IPS-18c (cell line): ENCODE results near the gene LPIN1.

ENCODE experiments used
- H3K4me3 ChIP-seq: 2 replicates; pipeline ENCODE4 v1.7.0; 2013; ENCODE audit warnings: low read depth, mild to moderate bottlenecking, low read length, moderate library complexity; ENCODE audit not compliant: insufficient read depth
- H3K9me3 ChIP-seq: one replicate; pipeline ENCODE4 v1.6.1; 2013; ENCODE audit warnings: mild to moderate bottlenecking, low read length, moderate library complexity; ENCODE audit not compliant: control insufficient read depth, insufficient read depth

LPIN1 gene

DNA sequence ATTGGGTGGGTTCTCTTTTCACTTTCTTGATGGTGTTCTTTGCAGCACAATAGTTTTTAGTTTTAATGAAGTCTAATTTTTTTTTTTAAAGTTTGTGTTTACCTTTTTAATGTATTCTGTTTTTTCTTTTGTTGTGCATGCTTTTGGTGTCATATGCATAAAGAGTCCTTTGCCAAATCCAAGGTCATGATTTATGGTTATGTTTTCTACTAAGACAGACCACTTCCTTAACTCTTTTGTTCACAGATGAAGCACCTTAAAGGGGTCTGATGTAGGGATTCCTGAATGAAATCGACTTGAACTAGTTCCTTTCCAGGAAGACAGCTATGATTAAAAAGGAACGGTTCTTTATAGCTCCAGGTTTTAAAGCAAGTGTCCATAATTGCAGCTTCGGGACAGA lies 23.1 kb downstream of the LPIN1 start:
- H3K4me3 ChIP-seq, result no peak overlapping the region
- H3K9me3 ChIP-seq, result no peaks in the 10 kb centered on the region

DNA sequence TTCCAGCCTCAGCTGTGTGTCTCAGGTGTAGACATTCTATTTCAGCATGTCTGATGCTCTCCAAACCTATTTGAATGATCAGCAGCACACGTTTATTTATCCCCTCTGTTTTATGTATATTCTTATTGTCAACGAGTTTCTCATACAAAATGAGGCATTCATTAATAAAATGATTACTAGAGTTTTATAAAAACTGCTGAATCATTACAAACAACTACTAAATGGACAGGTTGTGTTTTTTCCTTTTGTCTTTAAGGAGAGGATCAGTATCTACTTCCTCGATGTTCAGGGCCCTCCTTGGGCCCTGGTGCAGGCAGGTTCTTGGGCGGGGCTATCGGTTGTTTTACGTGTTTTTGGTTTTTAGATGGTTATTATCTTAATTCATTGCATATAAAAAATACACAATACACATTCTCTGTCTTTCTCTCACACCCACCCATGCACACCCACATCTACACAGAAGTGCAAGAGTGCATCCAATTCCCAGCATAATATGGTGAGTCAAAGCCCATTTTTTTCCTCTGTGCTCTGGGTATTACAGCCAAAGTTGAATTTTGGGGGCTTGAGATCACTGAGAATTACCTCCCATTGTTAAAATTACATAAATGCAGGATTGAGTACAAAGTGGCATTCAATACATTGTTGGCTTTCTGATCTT lies 24.2 kb downstream of the LPIN1 start:
- no peaks in the 10 kb centered on the region for H3K9me3 ChIP-seq
- no peak overlapping the region for H3K4me3 ChIP-seq

DNA sequence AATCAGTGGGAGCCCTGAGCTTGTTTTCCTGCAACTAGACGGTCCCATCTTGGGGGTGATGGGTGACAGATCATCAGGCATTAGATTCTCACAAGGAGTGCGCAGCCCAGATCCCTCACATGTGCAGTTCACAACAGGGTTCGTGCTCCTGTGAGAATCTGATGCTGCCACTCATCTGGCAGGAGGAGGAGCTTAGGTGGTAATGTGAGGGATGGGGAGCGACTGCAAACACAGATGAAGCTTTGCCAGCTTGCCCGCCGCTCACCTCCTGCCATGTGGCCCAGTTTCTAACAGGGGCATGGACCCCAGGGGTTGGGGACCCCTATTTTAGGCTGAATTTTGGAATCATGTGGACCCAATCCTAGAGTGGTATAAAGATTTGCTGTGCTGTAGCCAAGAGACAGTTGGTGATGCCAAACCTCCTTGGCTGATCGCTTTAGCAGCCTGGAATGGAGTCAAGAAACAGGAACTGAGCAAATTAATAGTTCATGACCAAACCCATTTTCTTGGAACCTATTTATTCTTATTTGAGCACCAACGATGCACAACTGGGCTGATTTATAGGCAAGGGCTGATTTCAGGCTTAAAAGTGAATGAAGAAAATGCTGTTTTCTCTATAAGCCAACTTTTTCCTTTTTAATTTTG lies 25.7 kb downstream of the LPIN1 start:
- Histone ChIP-seq H3K4me3 (no peak overlapping the region), H3K9me3 (no peaks in the 10 kb centered on the region)

DNA sequence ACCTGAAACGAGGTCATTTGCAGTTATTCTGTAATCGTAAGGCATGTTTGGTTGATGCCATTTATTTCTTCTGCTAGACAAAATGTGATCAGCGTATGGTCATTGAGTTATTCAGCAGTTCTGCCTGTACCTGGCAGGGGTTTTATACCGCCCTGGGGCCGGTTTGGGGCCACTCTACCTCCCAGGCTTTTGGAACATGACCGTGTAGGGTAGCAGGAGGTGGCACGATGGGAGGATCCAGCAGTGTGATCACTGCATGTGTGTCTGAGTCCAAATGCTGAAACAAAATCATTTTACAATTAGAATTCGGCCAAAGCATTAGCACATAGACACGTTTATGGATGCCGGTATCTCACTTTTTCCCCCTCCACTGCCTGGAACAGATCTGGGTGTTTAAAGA lies 26.7 kb downstream of the LPIN1 start:
- Histone ChIP-seq H3K4me3 (no peak overlapping the region), H3K9me3 (no peaks in the 10 kb centered on the region)

DNA sequence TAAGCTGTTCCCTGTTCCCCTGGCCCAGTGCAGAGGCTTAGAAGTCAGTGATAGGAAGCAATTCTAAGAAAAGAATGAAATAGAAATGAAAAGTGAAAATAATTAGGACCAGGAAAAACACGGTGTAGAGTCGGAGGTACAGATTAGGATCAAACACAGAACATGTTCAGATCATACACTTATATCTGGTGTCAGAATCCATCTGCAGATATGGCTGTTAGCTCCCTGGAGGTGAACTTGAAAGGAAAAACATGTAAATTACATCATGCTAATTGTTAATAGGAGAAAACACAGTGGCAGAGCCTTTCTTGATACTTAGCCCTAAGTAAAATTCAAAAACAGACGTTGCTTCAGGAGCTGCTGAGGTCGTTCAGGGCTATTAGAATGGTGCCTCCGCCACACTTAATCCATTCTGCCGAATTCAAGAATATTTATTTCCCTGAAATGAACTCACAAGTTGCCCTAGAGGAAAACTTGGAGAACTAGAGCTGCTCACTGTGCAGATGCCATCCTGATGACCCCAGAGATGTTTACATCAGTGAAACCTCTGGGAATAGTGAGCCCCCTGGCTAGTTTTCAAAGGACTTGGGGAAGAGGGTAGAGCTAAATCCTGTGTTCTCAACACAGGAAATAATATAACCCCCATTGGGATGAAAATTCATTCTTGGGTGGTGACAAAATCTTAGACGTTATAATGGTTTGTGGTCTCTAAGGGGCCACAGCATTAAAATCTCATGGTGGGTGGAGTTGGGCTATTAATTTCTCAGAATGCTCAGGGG lies 27.5 kb downstream of the LPIN1 start:
- H3K9me3 ChIP-seq, result no peaks in the 10 kb centered on the region
- H3K4me3 ChIP-seq, result no peak overlapping the region

DNA sequence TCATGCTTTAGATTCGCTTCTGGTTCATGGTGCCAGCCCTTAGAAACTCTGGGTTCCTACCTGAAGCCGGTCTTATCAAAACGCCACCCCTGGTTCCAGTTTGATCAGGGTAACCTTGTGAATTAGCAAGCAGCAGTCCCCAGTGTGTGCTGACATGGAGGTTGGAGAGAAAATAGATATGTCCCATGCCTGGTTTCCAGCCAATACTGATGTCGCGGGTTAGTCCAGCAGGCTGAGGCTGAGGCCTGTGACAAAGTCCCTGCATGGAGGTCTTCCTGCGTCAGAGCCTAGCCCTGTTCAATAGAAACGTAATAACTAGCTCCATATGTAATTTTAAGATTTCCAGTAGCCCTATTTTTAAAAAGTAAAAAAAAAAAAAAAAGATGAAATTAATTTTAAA lies 28.2 kb downstream of the LPIN1 start:
- H3K9me3 ChIP-seq, result no peaks in the 10 kb centered on the region
- no peak overlapping the region for H3K4me3 ChIP-seq

DNA sequence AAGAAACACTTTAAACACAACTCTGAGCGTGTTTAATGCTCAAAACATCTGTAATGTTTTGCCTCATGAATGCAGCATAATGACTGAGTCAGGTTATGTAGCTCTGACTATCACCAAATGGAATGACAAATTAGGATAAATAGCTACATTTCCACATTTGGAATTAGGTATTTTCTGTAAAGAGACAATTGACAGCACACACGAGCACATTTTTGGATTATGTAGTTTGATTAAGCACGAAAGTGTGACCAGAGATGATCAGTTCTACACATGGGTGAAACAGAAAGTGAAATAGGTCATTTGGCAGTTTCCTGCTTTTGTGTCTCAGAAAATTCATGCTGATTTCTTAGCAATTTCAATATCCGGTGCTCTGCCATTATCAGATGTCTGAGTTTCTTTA lies 29.0 kb downstream of the LPIN1 start:
- no peaks in the 10 kb centered on the region for H3K9me3 ChIP-seq
- H3K4me3 ChIP-seq, result no peak overlapping the region

DNA sequence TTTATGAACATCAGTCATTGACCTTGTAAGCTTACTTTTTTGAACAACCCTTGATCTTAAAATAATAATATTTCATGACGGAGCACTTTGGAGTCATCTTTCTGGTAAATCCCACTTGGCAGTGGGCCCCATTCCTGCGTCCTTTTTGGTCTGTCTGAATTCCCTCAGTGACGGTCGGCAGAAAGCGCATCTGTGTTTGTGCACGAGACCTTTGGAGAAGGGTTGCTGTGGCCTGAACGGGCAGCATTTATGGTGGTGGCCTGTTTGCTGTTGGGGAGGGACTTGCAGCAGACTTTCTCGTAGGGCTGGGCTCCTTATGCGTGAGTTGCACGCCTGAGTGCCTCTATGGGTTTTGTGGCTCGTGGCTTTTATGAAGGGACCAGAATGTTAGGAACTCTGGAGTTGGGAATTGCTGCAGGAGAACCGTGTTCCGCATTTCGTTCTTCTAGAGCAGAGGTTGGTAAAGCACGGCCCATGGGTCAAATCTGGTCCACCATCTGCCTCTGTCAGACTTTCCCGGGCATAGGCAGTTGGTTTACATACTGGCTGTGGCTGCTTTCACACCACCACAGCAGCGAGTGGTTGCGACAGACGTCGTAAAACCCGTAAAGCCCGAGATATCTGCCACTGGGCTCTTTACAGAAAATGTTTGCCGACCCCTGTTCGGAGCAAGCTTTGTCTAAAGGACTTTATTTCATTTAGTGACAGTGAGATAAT lies 30.8 kb downstream of the LPIN1 start:
- H3K4me3 ChIP-seq, result no peak overlapping the region
- H3K9me3 ChIP-seq, result no peaks in the 10 kb centered on the region

DNA sequence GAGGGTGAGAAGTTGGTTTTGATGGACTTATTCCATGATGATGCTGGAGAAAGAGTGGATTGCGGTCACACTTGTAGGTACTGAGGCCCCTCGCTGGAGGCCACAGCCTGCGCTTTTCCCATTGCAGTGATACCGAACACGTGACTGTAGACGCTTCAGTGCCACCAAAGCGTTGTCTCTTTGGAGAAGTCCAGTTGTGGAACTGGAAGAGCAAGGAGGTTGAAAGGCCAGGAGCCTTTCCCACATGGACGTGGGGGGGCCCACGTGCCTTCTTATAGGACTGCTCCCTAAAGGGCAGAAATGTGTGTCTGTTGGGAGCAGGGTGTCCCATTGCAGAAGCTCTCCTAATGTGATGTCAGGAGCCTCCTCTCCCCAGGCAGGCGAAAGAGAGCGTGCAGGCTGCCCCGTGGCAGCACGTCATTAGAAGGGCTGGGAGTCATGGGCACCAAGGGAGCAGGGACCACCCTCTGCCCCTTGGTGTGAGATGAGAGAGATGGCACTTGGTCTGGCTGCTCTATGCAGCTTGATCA lies 31.5 kb downstream of the LPIN1 start:
- no peak overlapping the region for H3K4me3 ChIP-seq
- H3K9me3 ChIP-seq, result no peaks in the 10 kb centered on the region

DNA sequence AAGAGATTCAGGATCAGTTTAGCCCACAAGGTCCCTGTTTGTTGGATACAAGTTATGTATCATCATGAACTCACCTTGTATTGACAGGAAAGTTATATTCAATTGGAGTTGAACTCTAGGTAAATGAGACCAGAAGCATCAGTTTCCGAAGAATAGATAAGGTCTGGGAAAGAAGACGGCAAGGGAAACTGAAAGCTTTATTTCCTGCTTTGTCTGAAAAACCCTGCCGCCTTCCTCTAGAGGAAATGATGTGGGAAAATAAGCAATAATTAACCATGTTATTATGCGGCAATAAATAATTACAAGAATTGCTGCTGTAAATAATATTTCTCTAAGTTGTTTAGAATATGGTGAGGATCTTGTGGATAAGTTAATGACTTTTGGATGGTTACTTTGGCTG lies 32.0 kb downstream of the LPIN1 start:
- H3K4me3 ChIP-seq, result no peak overlapping the region
- no peaks in the 10 kb centered on the region for H3K9me3 ChIP-seq

DNA sequence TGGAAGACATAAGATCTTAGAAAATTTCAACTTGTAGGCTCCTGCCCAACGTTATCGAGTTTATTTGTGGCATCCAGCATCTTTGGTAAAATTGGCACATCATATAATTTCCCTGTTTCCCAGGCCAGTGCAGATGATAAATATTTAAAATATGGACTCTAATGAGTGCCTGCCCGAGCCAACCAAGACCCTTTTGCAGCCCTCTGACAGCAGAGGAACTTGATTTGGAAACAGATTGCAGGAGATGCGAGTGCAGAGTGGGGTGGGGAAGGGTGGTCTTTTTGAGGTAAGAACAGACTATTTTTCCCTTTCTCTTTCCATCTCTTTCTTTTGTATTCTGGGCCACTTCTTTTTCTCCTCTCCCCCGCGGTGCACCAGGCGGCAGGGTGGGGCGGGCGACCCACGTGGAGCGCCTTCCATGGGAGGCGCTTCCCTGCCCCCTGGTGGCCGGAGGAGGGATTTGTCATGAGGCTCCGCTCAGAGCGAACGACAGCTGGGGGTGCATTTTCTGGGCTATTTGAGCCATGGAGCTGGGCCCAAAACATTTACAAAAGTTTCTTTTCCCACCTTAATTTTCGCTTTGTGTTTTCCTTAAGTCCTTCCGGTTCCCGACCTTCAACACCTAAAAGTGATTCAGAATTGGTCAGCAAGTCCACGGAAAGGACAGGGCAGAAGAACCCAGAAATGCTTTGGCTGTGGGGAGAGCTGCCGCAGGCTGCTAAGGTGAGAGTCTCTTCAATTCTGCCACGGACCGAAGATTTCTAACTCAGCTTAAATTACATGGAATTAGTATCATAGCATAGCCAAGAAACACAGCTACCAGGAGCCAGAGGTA lies 32.7 kb downstream of the LPIN1 start:
- H3K4me3 ChIP-seq, result no peak overlapping the region

DNA sequence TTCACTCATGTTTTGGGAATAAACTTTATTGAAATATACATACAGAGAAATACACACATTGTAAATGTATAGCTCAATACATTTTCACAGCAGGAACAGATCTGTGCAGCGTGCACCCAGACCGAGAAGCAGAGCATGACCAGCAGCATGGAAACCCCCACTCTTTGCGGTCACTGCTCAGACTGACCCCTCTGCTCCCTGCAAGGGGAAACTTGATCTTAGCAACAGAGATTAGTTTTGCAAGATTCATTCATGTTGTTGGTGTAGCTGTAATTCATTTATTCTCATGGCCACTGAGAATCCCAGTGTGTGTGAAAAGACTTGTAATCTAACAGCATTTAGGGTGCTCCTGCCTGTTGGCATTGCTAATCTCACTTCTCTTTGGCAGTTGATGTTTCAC lies 35.2 kb downstream of the LPIN1 start:
- Histone ChIP-seq H3K9me3 (no peaks in the 10 kb centered on the region), H3K4me3 (no peak overlapping the region)

More for the DNA sequence above, 32.7 kb downstream of the LPIN1 start:
- no peaks in the 10 kb centered on the region for H3K9me3 ChIP-seq

DNA sequence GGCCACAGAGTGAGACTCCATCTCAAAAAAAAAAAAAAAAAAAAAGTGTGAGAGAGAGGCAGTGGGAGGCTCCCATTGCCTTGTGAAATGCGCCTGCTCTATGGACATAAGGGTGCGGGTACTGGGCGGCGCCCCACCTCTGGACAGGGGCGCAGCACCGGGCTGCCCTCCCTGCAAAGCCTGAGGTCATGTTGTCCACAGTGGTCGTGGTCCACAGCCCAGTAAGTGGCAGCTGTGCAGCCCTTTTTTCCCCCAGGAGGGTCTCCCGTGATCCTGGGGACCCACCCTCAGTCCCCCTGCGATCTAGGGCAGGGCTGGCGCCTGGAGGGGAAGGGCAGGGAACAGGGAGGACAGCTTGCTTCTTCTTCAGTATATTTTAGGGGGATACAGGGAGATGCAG lies 37.8 kb downstream of the LPIN1 start:
- Histone ChIP-seq H3K4me3 (no peak overlapping the region), H3K9me3 (no peaks in the 10 kb centered on the region)

DNA sequence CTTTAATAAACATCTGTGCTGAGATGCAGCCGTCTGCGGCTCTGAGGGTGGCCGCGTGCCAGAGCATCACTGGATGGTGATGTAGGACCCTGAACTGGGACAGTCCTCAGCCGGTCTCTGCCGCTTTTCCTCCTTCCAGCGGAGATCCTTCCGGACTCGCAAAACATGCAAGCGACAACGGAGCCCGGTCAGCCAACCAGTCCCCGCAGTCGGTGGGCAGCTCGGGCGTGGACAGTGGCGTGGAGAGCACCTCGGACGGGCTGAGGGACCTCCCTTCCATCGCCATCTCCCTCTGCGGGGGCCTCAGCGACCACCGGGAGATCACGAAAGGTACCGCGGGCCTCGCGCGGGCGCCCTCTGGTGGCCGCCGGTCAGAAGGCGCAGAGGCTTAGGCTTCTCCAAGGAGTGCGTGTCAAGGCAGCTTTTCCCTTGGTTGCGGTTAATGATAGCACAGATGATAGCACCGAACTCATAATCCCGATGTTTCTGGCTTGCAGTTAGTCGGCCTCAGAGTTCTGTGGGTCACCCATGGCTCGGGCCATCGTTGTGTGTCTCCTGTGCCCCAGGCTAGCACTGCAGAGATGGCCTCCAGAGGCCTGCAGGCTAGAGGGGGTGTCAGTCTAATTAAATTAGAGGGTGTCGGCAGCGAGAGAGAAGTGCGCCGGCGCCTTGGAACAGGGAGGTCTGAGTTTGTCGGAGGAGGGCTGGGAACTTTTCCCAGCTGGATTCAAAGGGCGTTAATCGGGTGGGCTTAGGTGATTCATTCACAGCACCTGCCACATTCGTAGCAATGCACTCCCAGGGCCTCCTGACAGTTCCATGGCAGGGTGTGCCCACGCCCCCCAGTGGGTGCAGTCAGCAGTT lies 38.5 kb downstream of the LPIN1 start:
- no peaks in the 10 kb centered on the region for H3K9me3 ChIP-seq
- H3K4me3 ChIP-seq, result peak overlapping the region; percentile 60

DNA sequence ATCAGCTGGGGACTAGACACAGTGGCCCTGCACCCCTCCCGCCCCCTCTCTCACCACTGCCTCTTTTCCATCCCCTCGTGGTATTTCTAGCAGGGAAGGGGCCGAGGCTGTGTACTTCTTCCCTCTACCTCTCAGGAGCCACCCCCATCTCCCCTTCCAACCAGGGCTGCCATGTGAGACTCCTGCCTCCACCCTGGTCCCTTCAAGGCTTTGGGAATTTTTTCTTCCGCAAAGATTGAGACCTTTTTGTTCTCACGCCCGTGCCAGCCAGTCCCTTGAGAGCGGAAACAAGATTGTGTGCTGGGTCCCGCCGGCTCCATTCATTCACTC lies 39.1 kb downstream of the LPIN1 start:
- no peak overlapping the region; the same call in 1 of the 2 replicates for H3K4me3 ChIP-seq
- H3K9me3 ChIP-seq, result no peaks in the 10 kb centered on the region

DNA sequence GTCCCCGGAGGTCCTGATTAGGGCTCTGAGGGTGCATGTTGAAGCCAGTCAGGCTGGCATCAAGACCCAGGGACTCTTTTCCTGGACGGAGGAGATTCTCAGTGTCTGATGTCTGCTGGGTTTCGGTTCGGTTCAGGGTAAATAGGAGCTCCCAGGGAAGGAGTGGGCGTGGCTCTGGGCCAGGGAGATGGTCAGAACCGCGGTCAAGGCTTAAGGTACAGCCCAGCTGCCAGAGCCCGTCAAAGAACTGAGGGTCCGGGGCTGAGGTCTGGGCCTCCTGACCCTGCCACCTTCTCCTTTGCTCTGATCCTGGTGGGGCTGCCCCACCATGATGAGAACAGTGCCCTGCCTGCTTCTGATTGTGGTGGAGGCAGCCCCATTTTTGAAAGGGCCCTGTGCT lies 39.8 kb downstream of the LPIN1 start:
- no peaks in the 10 kb centered on the region for H3K9me3 ChIP-seq
- no peak overlapping the region for H3K4me3 ChIP-seq
